HepG2 (cell line): ENCODE data around the gene PSMB3. TPM values are rescaled to one million over a fixed set of nuclear protein-coding genes. Genes with fewer than 3 reads are reported as not detected.
A peak's percentile ranks its signal among the peaks of the same experiment; 100 is the strongest.

Source experiments
- CCAR2 ChIP-seq: fragments of 200-400 bp; formaldehyde crosslinking; optimal IDR thresholded peaks from 2 replicates; pipeline ENCODE3; 2018; ENCODE audit warnings: low read depth, mild to moderate bottlenecking, low read length, moderate library complexity
- CHD4 ChIP-seq: fragments of 200-600 bp; sonication (generic); IDR thresholded peaks from 2 replicates; pipeline ENCODE4 v1.7.0; 2017; ENCODE audit warnings: mild to moderate bottlenecking, low read length, borderline replicate concordance
- IRX3 ChIP-seq: sonication (generic); formaldehyde crosslinking; IDR thresholded peaks from 2 replicates; pipeline ENCODE4 v1.8.1; 2023; ENCODE audit warnings: mild to moderate bottlenecking, low read depth, missing genetic modification reagents, borderline replicate concordance
- MXI1 ChIP-seq: IDR thresholded peaks from 3 replicates; pipeline ENCODE4 v1.6.1; 2012; ENCODE audit warnings: low read depth, low read length, inconsistent platforms, borderline replicate concordance
- NRL ChIP-seq: sonication (generic); formaldehyde crosslinking; IDR thresholded peaks from 2 replicates; pipeline ENCODE4 v1.5.0; 2020; ENCODE audit warnings: missing genetic modification reagents, mild to moderate bottlenecking, moderate library complexity, borderline replicate concordance
- PHF21A ChIP-seq: sonication (generic); formaldehyde crosslinking; IDR thresholded peaks from 2 replicates; pipeline ENCODE4 v1.5.0; 2020; ENCODE audit warnings: mild to moderate bottlenecking, missing genetic modification reagents
- RARA ChIP-seq: IDR thresholded peaks from 2 replicates; pipeline ENCODE4 v1.6.1; 2016; ENCODE audit warnings: missing genetic modification reagents, missing compliant biosample characterization
- TBL1XR1 ChIP-seq: fragments of 150-350 bp; IDR thresholded peaks from 2 replicates; pipeline ENCODE4 v1.6.1; 2014; ENCODE audit warnings: borderline replicate concordance, low read length; ENCODE audit not compliant: partially characterized antibody
- THYN1 ChIP-seq: sonication (generic); formaldehyde crosslinking; IDR thresholded peaks from 2 replicates; pipeline ENCODE4 v1.8.1; 2023; ENCODE audit warnings: low read depth, mild to moderate bottlenecking, moderate library complexity, missing genetic modification reagents, borderline replicate concordance
- TRIM24 ChIP-seq: sonication (generic); formaldehyde crosslinking; IDR thresholded peaks from 2 replicates; pipeline ENCODE4 v1.8.0; 2022; ENCODE audit warnings: mild to moderate bottlenecking, missing genetic modification reagents
- ZNF331 ChIP-seq: sonication (generic); formaldehyde crosslinking; IDR thresholded peaks from 2 replicates; pipeline ENCODE4 v1.4.0; 2020; ENCODE audit warnings: missing genetic modification reagents
- ZNF441 ChIP-seq: sonication (generic); formaldehyde crosslinking; IDR thresholded peaks from 2 replicates; pipeline ENCODE4 v1.7.0; 2021; ENCODE audit warnings: missing genetic modification reagents, borderline replicate concordance
- ZNF614 ChIP-seq: IDR thresholded peaks from 2 replicates; pipeline ENCODE4 v1.6.1; 2018; ENCODE audit warnings: missing biosample characterization, missing genetic modification reagents, inconsistent platforms, borderline replicate concordance
- ZNF652 ChIP-seq: IDR thresholded peaks from 2 replicates; pipeline ENCODE4 v1.6.1; 2016; ENCODE audit warnings: low read depth, borderline replicate concordance
- ZNF883 ChIP-seq: sonication (generic); formaldehyde crosslinking; IDR thresholded peaks from 2 replicates; pipeline ENCODE4 v1.5.1; 2020; ENCODE audit warnings: mild to moderate bottlenecking, missing genetic modification reagents; ENCODE audit errors: not compliant biosample characterization
- ZZZ3 ChIP-seq: sonication (generic); formaldehyde crosslinking; IDR thresholded peaks from 2 replicates; pipeline ENCODE4 v1.4.0; 2020; ENCODE audit warnings: missing genetic modification reagents, mild to moderate bottlenecking, borderline replicate concordance
- polyA plus RNA-seq, 8 experiments: library from polyadenylated mRNA; depleted of rRNA in 3 of 8; stranded (reverse) in 7 of 8; unstranded in 1 of 8; fragments of >200 nt; fragmentation: Illumina TruSeq in 4 of 8; extraction: Trizol in 4 of 8; gene quantifications; 2 replicates each; pipeline versions ENCODE4 v1.2.1 to v1.2.3, GENCODE V29; 2011 to 2016; ENCODE audit warnings: low read depth in 4 of 8, missing spikeins in 1 of 8, mixed read lengths in 1 of 8; ENCODE audit not compliant: insufficient read depth in 1 of 8
- total RNA-seq, 5 experiments: library from RNA; depleted of rRNA; stranded (reverse); fragments of >200 nt; fragmentation: Illumina TruSeq; extraction: Trizol; gene quantifications; 2 replicates each; pipeline ENCODE4 v1.2.3, GENCODE V29; 2016; ENCODE audit warnings: low read depth in 1 of 5
- TF ChIP-seq, protein P1 (sequence below): sonication (generic); formaldehyde crosslinking; IDR thresholded peaks from 2 replicates; pipeline ENCODE4; 2020; ENCODE audit warnings: missing genetic modification reagents, mild to moderate bottlenecking, borderline replicate concordance
- TF ChIP-seq, protein P2 (sequence below): IDR thresholded peaks from 2 replicates; pipeline ENCODE4 v1.6.1; 2016; ENCODE audit warnings: missing biosample characterization, missing genetic modification reagents, low read depth
- TF ChIP-seq, protein P3 (sequence below): IDR thresholded peaks from 2 replicates; pipeline ENCODE4 v1.6.1; 2016
- TF ChIP-seq, protein P4 (sequence below): sonication (generic); formaldehyde crosslinking; IDR thresholded peaks from 2 replicates; pipeline ENCODE4 v1.4.0; 2020; ENCODE audit warnings: missing genetic modification reagents, low read depth, mild to moderate bottlenecking, borderline replicate concordance

PSMB3 gene
- total and polyA plus RNA-seq, 2 of the 13 experiments (the other 11 are each of a cell fraction or from before 2014, with no cell fraction given), result 366 to 517 TPM

DNA sequence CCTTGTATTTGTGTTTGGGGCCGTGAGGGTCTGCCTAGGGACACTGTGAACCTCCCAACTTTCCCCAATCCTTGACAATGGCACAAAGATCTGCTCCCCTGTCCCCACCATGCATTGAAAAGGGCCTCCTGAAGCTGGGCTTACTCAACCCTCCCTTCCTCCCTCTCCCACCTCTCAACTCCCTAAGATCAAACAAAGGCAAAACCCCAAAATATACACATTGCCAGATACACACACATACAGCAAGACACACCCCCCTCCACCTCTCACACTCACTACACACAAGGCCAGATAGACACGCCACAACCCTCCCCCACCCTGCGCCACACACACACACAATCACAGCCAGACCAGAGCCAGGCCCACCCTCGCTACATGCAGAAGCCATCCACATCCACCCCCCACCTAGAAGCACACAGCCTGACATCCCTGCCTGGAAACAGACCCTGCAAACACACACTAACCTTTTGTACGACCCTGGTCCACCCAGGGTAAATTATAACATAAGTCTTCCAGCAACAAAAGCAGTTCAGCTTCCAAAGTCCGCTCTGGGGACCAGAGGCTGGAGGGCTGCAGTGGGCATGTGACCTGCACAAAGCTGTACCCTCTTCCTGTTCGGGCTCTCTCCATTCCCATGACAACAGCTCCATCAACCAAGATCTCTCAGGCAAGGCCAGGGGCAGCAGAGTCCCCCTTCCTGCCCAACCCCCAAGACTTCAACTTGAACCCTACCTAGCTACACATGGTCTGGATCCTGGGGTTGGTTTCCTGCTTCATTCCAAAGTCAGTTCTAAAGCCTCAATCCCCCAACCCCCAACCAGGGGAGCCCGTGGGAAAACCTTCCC is 6.3 kb upstream of the PSMB3 start (continued):
- TF ChIP-seq, protein P1, sequence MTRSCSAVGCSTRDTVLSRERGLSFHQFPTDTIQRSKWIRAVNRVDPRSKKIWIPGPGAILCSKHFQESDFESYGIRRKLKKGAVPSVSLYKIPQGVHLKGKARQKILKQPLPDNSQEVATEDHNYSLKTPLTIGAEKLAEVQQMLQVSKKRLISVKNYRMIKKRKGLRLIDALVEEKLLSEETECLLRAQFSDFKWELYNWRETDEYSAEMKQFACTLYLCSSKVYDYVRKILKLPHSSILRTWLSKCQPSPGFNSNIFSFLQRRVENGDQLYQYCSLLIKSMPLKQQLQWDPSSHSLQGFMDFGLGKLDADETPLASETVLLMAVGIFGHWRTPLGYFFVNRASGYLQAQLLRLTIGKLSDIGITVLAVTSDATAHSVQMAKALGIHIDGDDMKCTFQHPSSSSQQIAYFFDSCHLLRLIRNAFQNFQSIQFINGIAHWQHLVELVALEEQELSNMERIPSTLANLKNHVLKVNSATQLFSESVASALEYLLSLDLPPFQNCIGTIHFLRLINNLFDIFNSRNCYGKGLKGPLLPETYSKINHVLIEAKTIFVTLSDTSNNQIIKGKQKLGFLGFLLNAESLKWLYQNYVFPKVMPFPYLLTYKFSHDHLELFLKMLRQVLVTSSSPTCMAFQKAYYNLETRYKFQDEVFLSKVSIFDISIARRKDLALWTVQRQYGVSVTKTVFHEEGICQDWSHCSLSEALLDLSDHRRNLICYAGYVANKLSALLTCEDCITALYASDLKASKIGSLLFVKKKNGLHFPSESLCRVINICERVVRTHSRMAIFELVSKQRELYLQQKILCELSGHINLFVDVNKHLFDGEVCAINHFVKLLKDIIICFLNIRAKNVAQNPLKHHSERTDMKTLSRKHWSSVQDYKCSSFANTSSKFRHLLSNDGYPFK (CRISPR knock-in tag), result no peak
- TF ChIP-seq, protein P2, sequence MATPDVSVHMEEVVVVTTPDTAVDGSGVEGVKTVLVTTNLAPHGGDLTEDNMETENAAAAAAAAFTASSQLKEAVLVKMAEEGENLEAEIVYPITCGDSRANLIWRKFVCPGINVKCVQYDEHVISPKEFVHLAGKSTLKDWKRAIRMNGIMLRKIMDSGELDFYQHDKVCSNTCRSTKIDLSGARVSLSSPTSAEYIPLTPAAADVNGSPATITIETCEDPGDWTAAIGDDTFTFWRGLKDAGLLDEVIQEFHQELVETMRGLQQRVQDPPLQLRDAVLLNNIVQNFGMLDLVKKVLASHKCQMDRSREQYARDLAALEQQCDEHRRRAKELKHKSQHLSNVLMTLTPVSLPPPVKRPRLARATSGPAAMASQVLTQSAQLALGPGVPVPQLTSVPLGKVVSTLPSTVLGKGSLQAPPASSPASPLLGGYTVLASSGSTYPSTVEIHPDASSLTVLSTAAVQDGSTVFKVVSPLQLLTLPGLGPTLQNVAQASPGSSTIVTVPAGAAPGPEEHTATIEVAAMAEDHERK (CRISPR knock-in tag), result no peak
- TF ChIP-seq CHD4 (peak; percentile 76; the same call in 1 of the 2 replicates), ZNF614 (CRISPR knock-in tag) (peak; percentile 93), PHF21A (CRISPR knock-in tag) (peak; percentile 95), THYN1 (CRISPR knock-in tag) (no peak), TBL1XR1 (peak; percentile 84), MXI1 (peak; percentile 91; the same call in 1 of the 3 replicates), NRL (CRISPR knock-in tag) (peak; percentile 47), ZZZ3 (no peak), ZNF883 (no peak), IRX3 (CRISPR knock-in tag) (peak; percentile 71; the same call in 1 of the 2 replicates), ZNF331 (CRISPR knock-in tag) (0 out of 2 replicates have a peak, but pooled peaks have one; percentile 32), ZNF652 (CRISPR knock-in tag) (peak; percentile 19; the same call in 1 of the 2 replicates), TRIM24 (CRISPR knock-in tag) (peak; percentile 68; the same call in 1 of the 2 replicates), RARA (CRISPR knock-in tag) (peak; percentile 89), ZNF441 (CRISPR knock-in tag) (0 out of 2 replicates have a peak, but pooled peaks have one; percentile 0), CCAR2 (no peak)
- TF ChIP-seq, protein P3, sequence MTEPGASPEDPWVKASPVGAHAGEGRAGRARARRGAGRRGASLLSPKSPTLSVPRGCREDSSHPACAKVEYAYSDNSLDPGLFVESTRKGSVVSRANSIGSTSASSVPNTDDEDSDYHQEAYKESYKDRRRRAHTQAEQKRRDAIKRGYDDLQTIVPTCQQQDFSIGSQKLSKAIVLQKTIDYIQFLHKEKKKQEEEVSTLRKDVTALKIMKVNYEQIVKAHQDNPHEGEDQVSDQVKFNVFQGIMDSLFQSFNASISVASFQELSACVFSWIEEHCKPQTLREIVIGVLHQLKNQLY (CRISPR knock-in tag), result peak; percentile 93
- TF ChIP-seq, protein P4, sequence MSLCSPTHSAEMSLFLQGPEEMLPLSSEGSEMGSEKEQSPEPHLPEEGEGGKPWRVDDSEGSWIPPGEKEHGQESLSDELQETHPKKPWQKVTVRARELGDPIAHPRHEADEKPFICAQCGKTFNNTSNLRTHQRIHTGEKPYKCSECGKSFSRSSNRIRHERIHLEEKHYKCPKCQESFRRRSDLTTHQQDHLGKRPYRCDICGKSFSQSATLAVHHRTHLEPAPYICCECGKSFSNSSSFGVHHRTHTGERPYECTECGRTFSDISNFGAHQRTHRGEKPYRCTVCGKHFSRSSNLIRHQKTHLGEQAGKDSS, result 0 out of 2 replicates have a peak, but pooled peaks have one; percentile 9
